GM23248 (cell line): ENCODE measurements around the gene BIRC5. TPM values are rescaled to one million over a fixed set of nuclear protein-coding genes. Genes with fewer than 3 reads are reported as not detected.

ENCODE experiments used
- DNase-seq: peaks from one replicate; pipeline ENCODE4 v3.0.0-alpha.2; 2015
- H2AFZ ChIP-seq: fragments of 200-600 bp; sonication (generic); 2 replicates; pipeline ENCODE4 v1.6.1; 2016; ENCODE audit warnings: antibody characterized with exemption
- H3F3A ChIP-seq: fragments of 200-600 bp; sonication (generic); 2 replicates; pipeline ENCODE4 v1.6.1; 2016; ENCODE audit warnings: mild to moderate bottlenecking, antibody characterized with exemption, mixed run types; ENCODE audit not compliant: insufficient read depth
- H3K27ac ChIP-seq: fragments of 200-600 bp; sonication (generic); 2 replicates; pipeline ENCODE4 v1.5.1; 2016; ENCODE audit warnings: mild to moderate bottlenecking
- H3K27me3 ChIP-seq: fragments of 200-600 bp; sonication (generic); replicated peaks from 2 replicates; pipeline ENCODE4 v1.6.1; 2016; ENCODE audit warnings: mild to moderate bottlenecking; ENCODE audit not compliant: insufficient read depth
- H3K36me3 ChIP-seq: fragments of 200-600 bp; sonication (generic); 2 replicates; pipeline ENCODE4 v1.6.1; 2016; ENCODE audit warnings: low read depth, mild to moderate bottlenecking
- H3K4me1 ChIP-seq: fragments of 200-600 bp; sonication (generic); 2 replicates; pipeline ENCODE4 v1.6.1; 2016; ENCODE audit warnings: mild to moderate bottlenecking; ENCODE audit not compliant: insufficient read depth
- H3K4me2 ChIP-seq: fragments of 200-600 bp; sonication (generic); one replicate; pipeline ENCODE4 v1.6.1; 2016; ENCODE audit warnings: mild to moderate bottlenecking; ENCODE audit not compliant: unreplicated experiment
- H3K4me3 ChIP-seq: fragments of 200-600 bp; sonication (generic); 2 replicates; pipeline ENCODE4 v1.5.1; 2016; ENCODE audit warnings: mild to moderate bottlenecking
- H3K79me2 ChIP-seq: fragments of 200-600 bp; sonication (generic); 2 replicates; pipeline ENCODE4 v1.6.1; 2016; ENCODE audit warnings: mild to moderate bottlenecking; ENCODE audit not compliant: insufficient read depth
- H3K9ac ChIP-seq: fragments of 200-600 bp; sonication (generic); 2 replicates; pipeline ENCODE4 v1.6.1; 2016; ENCODE audit warnings: mild to moderate bottlenecking
- H3K9me2 ChIP-seq: fragments of 200-600 bp; sonication (generic); 2 replicates; pipeline ENCODE4 v1.6.1; 2016; ENCODE audit warnings: mixed run types, mild to moderate bottlenecking, moderate library complexity; ENCODE audit not compliant: insufficient read depth
- H3K9me3 ChIP-seq: fragments of 200-600 bp; sonication (generic); one replicate; pipeline ENCODE4 v1.6.1; 2017; ENCODE audit warnings: low read depth
- H4K20me1 ChIP-seq: fragments of 200-600 bp; sonication (generic); 2 replicates; pipeline ENCODE4 v1.6.0; 2016; ENCODE audit not compliant: insufficient read depth
- EZH2 ChIP-seq: fragments of 200-600 bp; sonication (generic); IDR thresholded peaks from 2 replicates; pipeline ENCODE4 v1.6.1; 2018; ENCODE audit warnings: antibody characterized with exemption, mild to moderate bottlenecking; ENCODE audit not compliant: insufficient read depth, poor library complexity, severe bottlenecking
- EZH2phosphoT487 ChIP-seq: fragments of 200-600 bp; sonication (generic); IDR thresholded peaks from 2 replicates; pipeline ENCODE4 v1.6.1; 2018; ENCODE audit warnings: antibody characterized with exemption, moderate library complexity, mild to moderate bottlenecking, low read depth; ENCODE audit not compliant: insufficient read depth
- WGBS, 2 experiments: methylation state at CpG; one replicate each; pipeline ENCODE4 v1.1.6; 2015 to 2017; ENCODE audit warnings: low lambda C conversion rate in 2 of 2, low coverage in 1 of 2; ENCODE audit errors: missing lambda C conversion rate in 2 of 2; 5-methylcytosine and 5-hydroxymethylcytosine counted together
- in situ Hi-C: fragments of 300-500 bp; cut with MboI; formaldehyde crosslinking; loops from 2 replicates; pipeline ENCODE4 v1.15.0; 2020
- polyA plus RNA-seq: library from polyadenylated mRNA; unstranded; fragments of >200 nt; fragmentation: Nextera tagmentation; extraction: Ambion mirVana; gene quantifications from 2 replicates; pipeline ENCODE4 v1.2.1, GENCODE V29; 2016
- total RNA-seq: library from RNA; depleted of rRNA; stranded (reverse); fragments of >200 nt; shearing (Covaris generic); gene quantifications from 2 replicates; pipeline ENCODE4 v1.2.3, GENCODE V29; 2014

The BIRC5 gene
- total and polyA plus RNA-seq, 2 experiments from 2014 or later: 30.9 to 42.3 TPM

DNA sequence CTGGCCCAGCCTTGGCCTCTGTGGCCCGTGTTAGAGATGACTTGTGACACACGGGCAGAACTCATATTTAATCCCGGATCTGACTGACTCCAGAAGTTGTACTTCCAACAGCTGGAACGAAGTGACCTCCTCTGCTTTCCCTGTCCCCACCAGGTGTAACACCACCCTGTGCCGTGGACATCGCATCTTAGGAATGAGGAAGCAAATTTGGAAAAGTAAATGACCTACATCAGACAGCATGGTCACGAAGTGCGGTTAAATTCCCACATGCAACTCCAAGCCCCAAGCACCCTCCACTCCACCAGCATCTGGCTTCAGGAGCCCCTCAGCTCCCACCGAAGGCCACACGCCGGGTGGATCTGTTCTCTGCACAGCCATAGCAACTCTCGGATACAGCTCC is 30.1 kb upstream of the BIRC5 start:
- TF ChIP-seq EZH2phosphoT487: no peak
- no peak for TF ChIP-seq EZH2
- no peaks in the 10 kb centered on the region for H3K9me2 ChIP-seq
- peaks cover 5% of the 10 kb centered on the region for H3K79me2 ChIP-seq
- no peak overlapping the region for H3K4me3 ChIP-seq
- H3K27me3 ChIP-seq: no peaks in the 10 kb centered on the region
- H3F3A ChIP-seq: no peaks in the 10 kb centered on the region
- no peak overlapping the region for H2AFZ ChIP-seq
- no peaks in the 10 kb centered on the region for H3K4me1 ChIP-seq
- no peak overlapping the region for H3K9ac ChIP-seq
- H3K4me2 ChIP-seq: no peak overlapping the region
- no peak overlapping the region for H3K27ac ChIP-seq
- WGBS, 2 experiments: 95 to 97% methylated on average over 12 of the region's 12 CpGs
- H4K20me1 ChIP-seq: no peaks in the 10 kb centered on the region
- in situ Hi-C loops: no loop called here
- no peak for DNase-seq
- no peaks in the 10 kb centered on the region for H3K9me3 ChIP-seq
- no peaks in the 10 kb centered on the region for H3K36me3 ChIP-seq

DNA sequence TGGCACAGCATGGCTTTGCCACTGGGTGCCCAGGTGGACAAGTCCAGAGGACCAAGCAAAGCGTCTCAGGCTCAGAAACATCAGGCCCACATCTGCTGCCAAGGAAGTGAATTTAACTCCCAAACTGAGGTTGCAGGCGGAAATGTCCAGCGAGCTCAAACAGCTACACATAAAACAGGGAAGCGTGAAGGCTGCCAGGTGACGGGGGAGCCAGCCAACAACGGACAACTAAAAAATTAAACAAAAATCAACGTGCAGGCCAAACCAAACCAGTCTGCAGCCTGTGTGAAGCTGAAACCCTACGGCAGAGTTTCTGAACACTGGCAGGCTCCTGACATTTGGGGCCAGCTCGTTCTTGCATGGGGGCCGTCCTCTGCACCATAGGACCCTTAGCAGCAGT is 29.7 kb upstream of the BIRC5 start:
- H3K4me3 ChIP-seq: no peak overlapping the region
- no peak overlapping the region for H3K4me2 ChIP-seq
- H2AFZ ChIP-seq: no peak overlapping the region
- in situ Hi-C loops: no loop called here
- no peaks in the 10 kb centered on the region for H3F3A ChIP-seq
- H3K36me3 ChIP-seq: no peaks in the 10 kb centered on the region
- H3K4me1 ChIP-seq: no peaks in the 10 kb centered on the region
- no peak overlapping the region for H3K9ac ChIP-seq
- H3K9me3 ChIP-seq: no peaks in the 10 kb centered on the region
- DNase-seq: no peak
- H3K27ac ChIP-seq: no peak overlapping the region
- no peaks in the 10 kb centered on the region for H3K9me2 ChIP-seq
- WGBS, 2 experiments: 81 to 85% methylated on average over 10 of the region's 10 CpGs
- H4K20me1 ChIP-seq: no peaks in the 10 kb centered on the region
- no peak for TF ChIP-seq EZH2phosphoT487
- TF ChIP-seq EZH2: no peak
- H3K79me2 ChIP-seq: peaks cover 5% of the 10 kb centered on the region
- no peaks in the 10 kb centered on the region for H3K27me3 ChIP-seq

DNA sequence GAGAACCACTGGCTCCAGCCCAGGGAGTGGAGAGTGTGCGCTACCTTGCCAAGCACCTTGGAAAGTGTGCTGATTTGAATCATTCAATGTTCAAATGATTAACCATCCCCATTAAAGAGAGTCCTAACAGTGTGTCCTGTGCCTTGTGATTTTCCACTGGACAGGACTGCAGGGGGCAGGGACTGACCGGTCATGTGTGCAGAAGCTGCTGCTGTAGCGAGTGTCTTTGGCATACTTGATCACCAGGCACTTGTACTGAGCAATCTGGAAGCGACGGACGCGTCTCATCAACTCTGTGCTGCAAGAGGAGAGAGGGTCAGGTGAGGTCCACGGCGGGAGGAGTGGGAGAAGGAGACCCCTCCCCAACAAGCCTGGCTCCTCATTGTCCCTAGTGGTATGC is 29.2 kb upstream of the BIRC5 start:
- no peaks in the 10 kb centered on the region for H4K20me1 ChIP-seq
- in situ Hi-C loops: no loop called here
- H3K27me3 ChIP-seq: no peaks in the 10 kb centered on the region
- no peaks in the 10 kb centered on the region for H3F3A ChIP-seq
- no peaks in the 10 kb centered on the region for H3K36me3 ChIP-seq
- no peak overlapping the region for H3K4me3 ChIP-seq
- H3K27ac ChIP-seq: no peak overlapping the region
- no peaks in the 10 kb centered on the region for H3K4me1 ChIP-seq
- H3K9me3 ChIP-seq: no peaks in the 10 kb centered on the region
- H2AFZ ChIP-seq: no peak overlapping the region
- H3K9me2 ChIP-seq: no peaks in the 10 kb centered on the region
- H3K9ac ChIP-seq: no peak overlapping the region
- TF ChIP-seq EZH2 (no peak), EZH2phosphoT487 (no peak)
- DNase-seq: no peak
- H3K79me2 ChIP-seq: peaks cover 5% of the 10 kb centered on the region
- 90 to 92% methylated on average over 9 of the region's 9 CpGs for WGBS, 2 experiments
- H3K4me2 ChIP-seq: no peak overlapping the region

DNA sequence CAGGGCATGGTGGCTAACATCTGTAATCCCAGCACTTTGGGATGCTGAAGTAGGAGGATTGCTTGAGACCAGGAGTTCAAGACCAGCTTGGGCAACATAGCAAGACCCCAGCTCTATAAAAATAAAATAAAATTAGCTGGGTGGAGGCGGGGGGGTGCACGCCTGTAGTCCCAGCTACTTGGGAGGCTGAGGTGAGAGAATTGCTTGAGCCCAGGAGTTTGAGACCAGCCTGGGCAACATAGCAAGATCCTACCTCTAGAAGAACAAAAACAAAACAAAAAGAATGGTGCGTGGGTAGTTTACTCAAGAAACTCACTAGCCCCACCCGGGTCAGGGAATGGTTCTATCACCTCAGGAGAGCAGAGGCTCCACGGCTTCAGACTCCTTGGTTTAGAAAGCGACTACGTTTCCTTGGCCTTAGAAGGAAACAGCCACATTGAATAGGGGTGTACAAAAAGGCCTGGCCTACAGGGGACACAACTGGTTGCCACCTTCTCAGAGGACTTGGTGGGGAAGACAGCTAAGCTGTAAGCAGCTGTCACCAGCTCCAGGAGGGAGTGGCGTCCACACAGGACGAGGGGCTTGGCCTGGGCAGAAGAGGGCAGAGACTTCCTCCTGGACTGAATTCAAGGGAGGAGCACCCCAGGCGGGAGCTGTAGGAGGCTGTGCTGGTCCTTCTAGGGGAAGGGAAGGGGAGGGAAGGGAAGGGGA is 27.9 kb upstream of the BIRC5 start:
- TF ChIP-seq EZH2phosphoT487 (no peak), EZH2 (no peak)
- no peaks in the 10 kb centered on the region for H3K36me3 ChIP-seq
- H3K9ac ChIP-seq: 0 out of 2 replicates have a peak overlapping the region, but pooled peaks have one; percentile 16
- no peaks in the 10 kb centered on the region for H3K9me3 ChIP-seq
- no peaks in the 10 kb centered on the region for H3F3A ChIP-seq
- H3K27ac ChIP-seq: no peak overlapping the region
- H3K4me2 ChIP-seq: no peak overlapping the region
- H3K79me2 ChIP-seq: peaks cover 5% of the 10 kb centered on the region
- in situ Hi-C loops: no loop called here
- WGBS, 2 experiments: 34 to 40% methylated on average over 10 of the region's 10 CpGs
- H3K9me2 ChIP-seq: no peaks in the 10 kb centered on the region
- peak overlapping the region; percentile 83 for H3K4me3 ChIP-seq
- no peaks in the 10 kb centered on the region for H3K4me1 ChIP-seq
- no peaks in the 10 kb centered on the region for H3K27me3 ChIP-seq
- peak; percentile 54 for DNase-seq
- no peaks in the 10 kb centered on the region for H4K20me1 ChIP-seq
- peak overlapping the region; percentile 93 for H2AFZ ChIP-seq
